ENCODE data around the gene TENT4A. TPM values are rescaled to one million over a fixed set of nuclear protein-coding genes. Genes with fewer than 3 reads are reported as not detected.

TENT4A gene
- total and polyA plus RNA-seq, 2 of the 13 experiments (the other 11 are each of a cell fraction or from before 2014, with no cell fraction given), result 6.3 to 13.3 TPM

DNA sequence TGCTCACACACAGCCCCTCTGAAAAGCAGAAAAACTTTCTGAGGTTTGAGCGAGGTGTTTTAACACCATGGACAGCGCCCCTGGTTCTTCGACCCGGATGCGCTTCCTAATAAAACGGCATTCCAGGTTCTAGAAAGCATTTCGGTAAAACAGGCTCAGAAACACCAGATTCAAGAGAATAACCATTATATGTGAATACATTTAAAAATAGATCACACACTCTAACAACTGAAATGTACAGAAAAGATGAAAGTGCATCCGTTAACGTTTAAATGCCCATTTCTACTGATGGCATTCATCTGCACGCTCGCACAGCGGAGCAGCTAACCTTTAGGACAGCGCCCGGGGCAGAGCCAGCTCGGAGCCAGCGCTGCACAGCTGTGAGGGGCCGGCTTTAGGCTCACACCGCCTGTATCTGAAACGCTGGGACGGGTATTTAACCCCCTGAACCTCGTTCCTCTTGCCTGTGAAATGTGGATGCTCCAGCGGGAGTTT lies 26.3 kb upstream of the TENT4A start (continued):
- TF ChIP-seq, protein P1, sequence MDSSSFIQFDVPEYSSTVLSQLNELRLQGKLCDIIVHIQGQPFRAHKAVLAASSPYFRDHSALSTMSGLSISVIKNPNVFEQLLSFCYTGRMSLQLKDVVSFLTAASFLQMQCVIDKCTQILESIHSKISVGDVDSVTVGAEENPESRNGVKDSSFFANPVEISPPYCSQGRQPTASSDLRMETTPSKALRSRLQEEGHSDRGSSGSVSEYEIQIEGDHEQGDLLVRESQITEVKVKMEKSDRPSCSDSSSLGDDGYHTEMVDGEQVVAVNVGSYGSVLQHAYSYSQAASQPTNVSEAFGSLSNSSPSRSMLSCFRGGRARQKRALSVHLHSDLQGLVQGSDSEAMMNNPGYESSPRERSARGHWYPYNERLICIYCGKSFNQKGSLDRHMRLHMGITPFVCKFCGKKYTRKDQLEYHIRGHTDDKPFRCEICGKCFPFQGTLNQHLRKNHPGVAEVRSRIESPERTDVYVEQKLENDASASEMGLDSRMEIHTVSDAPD (CRISPR knock-in tag; IDR thresholded peaks at IDR 0.05), result no peak
- TF ChIP-seq ZNF562 (CRISPR knock-in tag; IDR thresholded peaks at IDR 0.05; ENCODE audit: borderline replicate concordance) (no peak), SMARCE1 (IDR thresholded peaks at IDR 0.05; ENCODE audit: borderline replicate concordance) (no peak), ZNF253 (CRISPR knock-in tag; IDR thresholded peaks at IDR 0.05; ENCODE audit: borderline replicate concordance) (no peak), SMAD3 (CRISPR knock-in tag; IDR thresholded peaks at IDR 0.05) (peak; percentile 81), POGZ (CRISPR knock-in tag; IDR thresholded peaks at IDR 0.05) (no peak), WIZ (CRISPR knock-in tag; IDR thresholded peaks at IDR 0.05) (peak; percentile 83; the same call in 1 of the 2 replicates), HNF4A (CRISPR knock-in tag; IDR thresholded peaks at IDR 0.05) (no peak), RARG (CRISPR knock-in tag; IDR thresholded peaks at IDR 0.05; ENCODE audit: low read depth) (no peak), MATR3 (CRISPR knock-in tag; IDR thresholded peaks at IDR 0.05) (no peak), ZNF615 (CRISPR knock-in tag; IDR thresholded peaks at IDR 0.05; ENCODE audit: borderline replicate concordance) (no peak; the same call in 1 of the 2 replicates), SPEN (CRISPR knock-in tag; IDR thresholded peaks at IDR 0.05; ENCODE audit: low read depth) (no peak), ASH2L (IDR thresholded peaks at IDR 0.05; ENCODE audit: insufficient read length, low read depth, low read length) (no peak), ETV5 (CRISPR knock-in tag; IDR thresholded peaks at IDR 0.05; ENCODE audit: borderline replicate concordance) (peak; percentile 54; the same call in 1 of the 2 replicates), RBM39 (IDR thresholded peaks at IDR 0.05; ENCODE audit: low read depth, low read length, poor library complexity, severe bottlenecking) (no peak)
- TF ChIP-seq, protein P2, sequence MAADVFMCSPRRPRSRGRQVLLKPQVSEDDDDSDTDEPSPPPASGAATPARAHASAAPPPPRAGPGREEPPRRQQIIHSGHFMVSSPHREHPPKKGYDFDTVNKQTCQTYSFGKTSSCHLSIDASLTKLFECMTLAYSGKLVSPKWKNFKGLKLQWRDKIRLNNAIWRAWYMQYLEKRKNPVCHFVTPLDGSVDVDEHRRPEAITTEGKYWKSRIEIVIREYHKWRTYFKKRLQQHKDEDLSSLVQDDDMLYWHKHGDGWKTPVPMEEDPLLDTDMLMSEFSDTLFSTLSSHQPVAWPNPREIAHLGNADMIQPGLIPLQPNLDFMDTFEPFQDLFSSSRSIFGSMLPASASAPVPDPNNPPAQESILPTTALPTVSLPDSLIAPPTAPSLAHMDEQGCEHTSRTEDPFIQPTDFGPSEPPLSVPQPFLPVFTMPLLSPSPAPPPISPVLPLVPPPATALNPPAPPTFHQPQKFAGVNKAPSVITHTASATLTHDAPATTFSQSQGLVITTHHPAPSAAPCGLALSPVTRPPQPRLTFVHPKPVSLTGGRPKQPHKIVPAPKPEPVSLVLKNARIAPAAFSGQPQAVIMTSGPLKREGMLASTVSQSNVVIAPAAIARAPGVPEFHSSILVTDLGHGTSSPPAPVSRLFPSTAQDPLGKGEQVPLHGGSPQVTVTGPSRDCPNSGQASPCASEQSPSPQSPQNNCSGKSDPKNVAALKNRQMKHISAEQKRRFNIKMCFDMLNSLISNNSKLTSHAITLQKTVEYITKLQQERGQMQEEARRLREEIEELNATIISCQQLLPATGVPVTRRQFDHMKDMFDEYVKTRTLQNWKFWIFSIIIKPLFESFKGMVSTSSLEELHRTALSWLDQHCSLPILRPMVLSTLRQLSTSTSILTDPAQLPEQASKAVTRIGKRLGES (CRISPR knock-in tag; IDR thresholded peaks at IDR 0.05; ENCODE audit: borderline replicate concordance), result 0 out of 2 replicates have a peak, but pooled peaks have one; percentile 49
- TF ChIP-seq, protein P3, sequence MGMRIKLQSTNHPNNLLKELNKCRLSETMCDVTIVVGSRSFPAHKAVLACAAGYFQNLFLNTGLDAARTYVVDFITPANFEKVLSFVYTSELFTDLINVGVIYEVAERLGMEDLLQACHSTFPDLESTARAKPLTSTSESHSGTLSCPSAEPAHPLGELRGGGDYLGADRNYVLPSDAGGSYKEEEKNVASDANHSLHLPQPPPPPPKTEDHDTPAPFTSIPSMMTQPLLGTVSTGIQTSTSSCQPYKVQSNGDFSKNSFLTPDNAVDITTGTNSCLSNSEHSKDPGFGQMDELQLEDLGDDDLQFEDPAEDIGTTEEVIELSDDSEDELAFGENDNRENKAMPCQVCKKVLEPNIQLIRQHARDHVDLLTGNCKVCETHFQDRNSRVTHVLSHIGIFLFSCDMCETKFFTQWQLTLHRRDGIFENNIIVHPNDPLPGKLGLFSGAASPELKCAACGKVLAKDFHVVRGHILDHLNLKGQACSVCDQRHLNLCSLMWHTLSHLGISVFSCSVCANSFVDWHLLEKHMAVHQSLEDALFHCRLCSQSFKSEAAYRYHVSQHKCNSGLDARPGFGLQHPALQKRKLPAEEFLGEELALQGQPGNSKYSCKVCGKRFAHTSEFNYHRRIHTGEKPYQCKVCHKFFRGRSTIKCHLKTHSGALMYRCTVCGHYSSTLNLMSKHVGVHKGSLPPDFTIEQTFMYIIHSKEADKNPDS (CRISPR knock-in tag; IDR thresholded peaks at IDR 0.05), result no peak
- TF ChIP-seq, protein P4, sequence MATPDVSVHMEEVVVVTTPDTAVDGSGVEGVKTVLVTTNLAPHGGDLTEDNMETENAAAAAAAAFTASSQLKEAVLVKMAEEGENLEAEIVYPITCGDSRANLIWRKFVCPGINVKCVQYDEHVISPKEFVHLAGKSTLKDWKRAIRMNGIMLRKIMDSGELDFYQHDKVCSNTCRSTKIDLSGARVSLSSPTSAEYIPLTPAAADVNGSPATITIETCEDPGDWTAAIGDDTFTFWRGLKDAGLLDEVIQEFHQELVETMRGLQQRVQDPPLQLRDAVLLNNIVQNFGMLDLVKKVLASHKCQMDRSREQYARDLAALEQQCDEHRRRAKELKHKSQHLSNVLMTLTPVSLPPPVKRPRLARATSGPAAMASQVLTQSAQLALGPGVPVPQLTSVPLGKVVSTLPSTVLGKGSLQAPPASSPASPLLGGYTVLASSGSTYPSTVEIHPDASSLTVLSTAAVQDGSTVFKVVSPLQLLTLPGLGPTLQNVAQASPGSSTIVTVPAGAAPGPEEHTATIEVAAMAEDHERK (CRISPR knock-in tag; IDR thresholded peaks at IDR 0.05; ENCODE audit: low read depth), result no peak
- TF ChIP-seq, protein P5, sequence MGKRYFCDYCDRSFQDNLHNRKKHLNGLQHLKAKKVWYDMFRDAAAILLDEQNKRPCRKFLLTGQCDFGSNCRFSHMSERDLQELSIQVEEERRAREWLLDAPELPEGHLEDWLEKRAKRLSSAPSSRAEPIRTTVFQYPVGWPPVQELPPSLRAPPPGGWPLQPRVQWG (CRISPR knock-in tag; IDR thresholded peaks at IDR 0.05; ENCODE audit: borderline replicate concordance, low read depth), result no peak
- TF ChIP-seq, protein P6, sequence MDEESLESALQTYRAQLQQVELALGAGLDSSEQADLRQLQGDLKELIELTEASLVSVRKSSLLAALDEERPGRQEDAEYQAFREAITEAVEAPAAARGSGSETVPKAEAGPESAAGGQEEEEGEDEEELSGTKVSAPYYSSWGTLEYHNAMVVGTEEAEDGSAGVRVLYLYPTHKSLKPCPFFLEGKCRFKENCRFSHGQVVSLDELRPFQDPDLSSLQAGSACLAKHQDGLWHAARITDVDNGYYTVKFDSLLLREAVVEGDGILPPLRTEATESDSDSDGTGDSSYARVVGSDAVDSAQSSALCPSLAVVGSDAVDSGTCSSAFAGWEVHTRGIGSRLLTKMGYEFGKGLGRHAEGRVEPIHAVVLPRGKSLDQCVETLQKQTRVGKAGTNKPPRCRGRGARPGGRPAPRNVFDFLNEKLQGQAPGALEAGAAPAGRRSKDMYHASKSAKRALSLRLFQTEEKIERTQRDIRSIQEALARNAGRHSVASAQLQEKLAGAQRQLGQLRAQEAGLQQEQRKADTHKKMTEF (CRISPR knock-in tag; IDR thresholded peaks at IDR 0.05), result peak; percentile 56

Measured in HepG2 (cell line).